Measurements from ENCODE around the gene STEAP1B.

Gene STEAP1B

GRCh38 chr7:22427104-22427503, 72.9 kb downstream of the STEAP1B start:
- no peaks in the 10 kb centered on the region for H3K9me3 ChIP-seq (ENCODE audit: insufficient read depth, low read depth, low read length)
- no peaks in the 10 kb centered on the region for H4K20me1 ChIP-seq (ENCODE audit: insufficient read depth, low read length, poor library complexity, severe bottlenecking)
- H3K4me3 ChIP-seq (ENCODE audit: low read length, poor library complexity, severe bottlenecking) = no peak overlapping the region
- no peak overlapping the region for H3K4me2 ChIP-seq (ENCODE audit: low read depth, low read length, poor library complexity, severe bottlenecking)
- H3K27me3 ChIP-seq (ENCODE audit: insufficient read depth, low read length, poor library complexity, severe bottlenecking) = no peaks in the 10 kb centered on the region
- peaks cover 8% of the 10 kb centered on the region for H3K4me1 ChIP-seq (ENCODE audit: insufficient read depth, low read length, poor library complexity, severe bottlenecking)
- no peak overlapping the region for H3K9ac ChIP-seq (ENCODE audit: low read depth, low read length, poor library complexity, severe bottlenecking)
- no peaks in the 10 kb centered on the region for H3K79me2 ChIP-seq (ENCODE audit: insufficient read depth, low read length)
- no peaks in the 10 kb centered on the region for H3K36me3 ChIP-seq (ENCODE audit: insufficient read depth, low read length)
- TF ChIP-seq CTCF (conservative IDR thresholded peaks at IDR 0.05; ENCODE audit: low read length) (no peak), EZH2phosphoT487 (IDR thresholded peaks at IDR 0.05; ENCODE audit: borderline replicate concordance) (no peak)
- H2AFZ ChIP-seq (ENCODE audit: low read length) = no peak overlapping the region
- H3F3A ChIP-seq (ENCODE audit: low read depth) = no peaks in the 10 kb centered on the region
- no peaks in the 10 kb centered on the region for H3K9me2 ChIP-seq (replicated peaks; ENCODE audit: low read depth, low read length)

GRCh38 chr7:22426463-22427094, 73.4 kb downstream of the STEAP1B start:
- no peaks in the 10 kb centered on the region for H3K27me3 ChIP-seq (ENCODE audit: insufficient read depth, low read length, poor library complexity, severe bottlenecking)
- no peak overlapping the region for H3K9ac ChIP-seq (ENCODE audit: low read depth, low read length, poor library complexity, severe bottlenecking)
- H3K79me2 ChIP-seq (ENCODE audit: insufficient read depth, low read length) = no peaks in the 10 kb centered on the region
- H3K36me3 ChIP-seq (ENCODE audit: insufficient read depth, low read length) = no peaks in the 10 kb centered on the region
- no peak for TF ChIP-seq EZH2phosphoT487 (IDR thresholded peaks at IDR 0.05; ENCODE audit: borderline replicate concordance)
- TF ChIP-seq CTCF (conservative IDR thresholded peaks at IDR 0.05; ENCODE audit: low read length) = no peak
- no peaks in the 10 kb centered on the region for H3F3A ChIP-seq (ENCODE audit: low read depth)
- H3K4me1 ChIP-seq (ENCODE audit: insufficient read depth, low read length, poor library complexity, severe bottlenecking) = peaks cover 8% of the 10 kb centered on the region
- no peaks in the 10 kb centered on the region for H3K9me3 ChIP-seq (ENCODE audit: insufficient read depth, low read depth, low read length)
- no peaks in the 10 kb centered on the region for H4K20me1 ChIP-seq (ENCODE audit: insufficient read depth, low read length, poor library complexity, severe bottlenecking)
- H3K4me3 ChIP-seq (ENCODE audit: low read length, poor library complexity, severe bottlenecking) = no peak overlapping the region
- no peak overlapping the region for H2AFZ ChIP-seq (ENCODE audit: low read length)
- no peak overlapping the region for H3K4me2 ChIP-seq (ENCODE audit: low read depth, low read length, poor library complexity, severe bottlenecking)
- no peaks in the 10 kb centered on the region for H3K9me2 ChIP-seq (replicated peaks; ENCODE audit: low read depth, low read length)

GRCh38 chr7:22425361-22425760, 74.6 kb downstream of the STEAP1B start:
- Histone ChIP-seq H3K36me3 (ENCODE audit: insufficient read depth, low read length) (no peaks in the 10 kb centered on the region), H4K20me1 (ENCODE audit: insufficient read depth, low read length, poor library complexity, severe bottlenecking) (no peaks in the 10 kb centered on the region), H3K4me2 (ENCODE audit: low read depth, low read length, poor library complexity, severe bottlenecking) (no peak overlapping the region), H3F3A (ENCODE audit: low read depth) (no peaks in the 10 kb centered on the region), H3K79me2 (ENCODE audit: insufficient read depth, low read length) (no peaks in the 10 kb centered on the region), H2AFZ (ENCODE audit: low read length) (peak overlapping the region; percentile 82), H3K4me1 (ENCODE audit: insufficient read depth, low read length, poor library complexity, severe bottlenecking) (peaks cover 8% of the 10 kb centered on the region), H3K9ac (ENCODE audit: low read depth, low read length, poor library complexity, severe bottlenecking) (no peak overlapping the region), H3K27me3 (ENCODE audit: insufficient read depth, low read length, poor library complexity, severe bottlenecking) (no peaks in the 10 kb centered on the region), H3K9me2 (replicated peaks; ENCODE audit: low read depth, low read length) (no peaks in the 10 kb centered on the region), H3K4me3 (ENCODE audit: low read length, poor library complexity, severe bottlenecking) (no peak overlapping the region), H3K9me3 (ENCODE audit: insufficient read depth, low read depth, low read length) (no peaks in the 10 kb centered on the region)
- no peak for TF ChIP-seq EZH2phosphoT487 (IDR thresholded peaks at IDR 0.05; ENCODE audit: borderline replicate concordance)
- no peak for TF ChIP-seq CTCF (conservative IDR thresholded peaks at IDR 0.05; ENCODE audit: low read length)
